Immature natural killer cell (primary cell): ENCODE data around the gene ATM. TPM values are rescaled to one million over a fixed set of nuclear protein-coding genes. Genes with fewer than 3 reads are reported as not detected.

Experiments
- DNase-seq, 3 donors: peaks; one replicate each; pipeline ENCODE4 v3.0.0; 2022; ENCODE audit warnings: mixed read lengths in 1 of 3
- H3K27ac Mint-ChIP-seq, 6 donors: one replicate each; pipeline ENCODE4 v1.8.0; 2020; ENCODE audit warnings: mixed read lengths in 6 of 6, mild to moderate bottlenecking in 5 of 6, inconsistent platforms in 4 of 6, moderate library complexity in 3 of 6
- H3K27me3 Mint-ChIP-seq, 3 donors: one replicate each; pipeline ENCODE4 v1.8.0; 2020 to 2021; ENCODE audit warnings: low read depth in 3 of 3, mild to moderate bottlenecking in 3 of 3, mixed read lengths in 3 of 3, moderate library complexity in 3 of 3, inconsistent platforms in 1 of 3
- H3K36me3 Mint-ChIP-seq, 3 donors: one replicate each; pipeline ENCODE4 v1.8.0; 2020; ENCODE audit warnings: mixed read lengths in 3 of 3, inconsistent platforms in 2 of 3, mild to moderate bottlenecking in 2 of 3
- H3K4me1 Mint-ChIP-seq, 2 donors: one replicate each; pipeline ENCODE4 v1.8.0; 2020; ENCODE audit warnings: inconsistent platforms in 2 of 2, mild to moderate bottlenecking in 2 of 2, mixed read lengths in 2 of 2, moderate library complexity in 1 of 2
- H3K4me3 Mint-ChIP-seq, 5 donors: one replicate each; pipeline ENCODE4 v1.8.0; 2020; ENCODE audit warnings: mild to moderate bottlenecking in 5 of 5, mixed read lengths in 5 of 5, inconsistent platforms in 3 of 5, moderate library complexity in 3 of 5
- H3K9me3 Mint-ChIP-seq, 6 donors: one replicate each; pipeline ENCODE4 v1.8.0; 2020; ENCODE audit warnings: mild to moderate bottlenecking in 6 of 6, mixed read lengths in 6 of 6, inconsistent platforms in 4 of 6, moderate library complexity in 3 of 6
- polyA plus RNA-seq, 3 donors: library from polyadenylated mRNA; unstranded; fragments of 300-500 nt; fragmentation: Illumina TruSeq; gene quantifications; one replicate each; pipeline ENCODE4 v1.2.3, GENCODE V29; 2021

Gene ATM
- polyA plus RNA-seq, 3 donors from 2014 or later = 57.8 to 111 (median 64.5) TPM

- Mint-ChIP-seq H3K36me3 (peaks cover 7 to 55% (median 30%) of the 10 kb centered on the region in 3 donors), H3K4me3 (no peak overlapping the region), H3K27ac (peak overlapping the region in 4 of 6 donors; percentile 9 to 68 (median 44)), H3K9me3 (no peaks in the 10 kb centered on the region), H3K27me3 (no peaks in the 10 kb centered on the region), H3K4me1 (peaks cover 5 to 29% of the 10 kb centered on the region in 2 donors)
- DNase-seq = no peak
Measured at GRCh38 chr11:108322666-108323065, 99.8 kb downstream of the ATM start.

DNA sequence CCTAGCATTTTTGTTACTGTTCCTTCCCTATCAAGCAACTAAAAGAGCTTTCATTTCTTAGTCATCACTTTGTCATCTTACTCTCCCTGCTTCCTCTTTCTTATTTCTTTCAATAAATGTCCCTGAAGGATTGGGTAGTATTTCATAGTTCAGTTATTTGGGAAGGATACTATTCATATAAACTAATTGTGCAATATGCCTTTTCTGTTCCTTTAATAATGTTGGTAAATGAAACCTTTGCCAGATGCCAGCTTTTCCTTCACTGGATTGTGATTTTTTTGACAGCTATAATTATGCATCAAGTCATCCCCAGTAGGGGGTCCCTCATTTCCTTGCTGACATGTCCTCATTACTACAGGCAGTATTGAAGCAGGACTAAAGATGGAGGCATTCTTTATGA lies 101.7 kb downstream of the ATM start:
- Mint-ChIP-seq H3K36me3 (peaks cover 13 to 60% (median 31%) of the 10 kb centered on the region in 3 donors), H3K4me3 (no peak overlapping the region), H3K27me3 (no peaks in the 10 kb centered on the region), H3K4me1 (peaks cover 4 to 25% of the 10 kb centered on the region in 2 donors), H3K9me3 (no peaks in the 10 kb centered on the region), H3K27ac (peak overlapping the region in 5 of 6 donors; percentile 4 to 78 (median 46))
- DNase-seq = no peak

DNA sequence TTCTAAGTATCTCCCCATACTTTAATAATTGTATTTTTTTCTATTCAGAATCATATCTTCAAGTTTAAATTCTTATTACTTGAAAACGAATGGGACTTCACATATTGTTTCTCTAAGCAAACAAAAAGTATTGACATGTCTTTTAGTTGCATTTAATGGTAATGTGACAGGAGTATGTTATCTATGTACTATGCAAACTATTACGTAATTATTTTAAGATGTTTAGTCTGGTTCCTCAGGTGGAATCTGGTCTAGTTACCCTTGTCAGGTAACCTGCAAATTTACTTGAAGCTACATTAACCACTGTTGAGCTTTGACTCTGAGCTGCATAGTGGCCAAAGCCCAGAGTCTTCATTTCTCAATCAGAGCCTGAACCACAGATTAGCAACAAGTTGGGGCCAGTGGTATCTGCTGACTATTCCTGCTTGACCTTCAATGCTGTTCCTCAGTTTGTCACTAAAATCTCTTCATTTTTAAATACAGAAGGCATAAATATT lies 110.6 kb downstream of the ATM start:
- Mint-ChIP-seq H3K36me3 (peaks cover 36 to 68% (median 50%) of the 10 kb centered on the region in 3 donors), H3K4me3 (no peak overlapping the region), H3K4me1 (peaks cover 2 to 27% of the 10 kb centered on the region in 2 donors), H3K27me3 (peaks cover 0 to 5% (median 0%) of the 10 kb centered on the region in 3 donors), H3K9me3 (no peaks in the 10 kb centered on the region), H3K27ac (peak overlapping the region in 1 of 6 donors; percentile 28)
- no peak for DNase-seq

DNA sequence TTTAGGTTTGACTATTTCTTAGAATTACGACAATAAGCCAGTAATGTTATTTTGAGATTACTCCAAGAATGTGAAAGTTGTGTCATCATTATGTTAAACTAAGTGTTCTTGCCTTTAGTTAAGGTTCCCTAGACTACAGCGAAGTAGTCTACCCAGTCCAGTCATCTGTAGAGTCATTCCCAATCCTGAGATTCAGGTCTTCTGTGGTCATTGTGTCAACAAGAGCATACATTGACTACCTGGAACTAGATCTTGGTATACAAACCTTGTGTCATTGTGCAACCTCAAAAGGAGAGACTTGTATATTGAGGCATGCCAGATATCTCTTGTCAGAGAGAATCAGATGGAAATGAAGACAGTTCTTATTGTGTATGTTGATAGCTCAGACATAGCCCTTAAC lies 115.9 kb downstream of the ATM start:
- Mint-ChIP-seq H3K27ac (peak overlapping the region in 5 of 6 donors; percentile 13 to 74 (median 62)), H3K4me3 (no peak overlapping the region), H3K4me1 (peaks cover 0 to 7% of the 10 kb centered on the region in 2 donors), H3K36me3 (peaks cover 17 to 32% (median 29%) of the 10 kb centered on the region in 3 donors), H3K27me3 (peaks cover 0 to 4% (median 0%) of the 10 kb centered on the region in 3 donors), H3K9me3 (no peaks in the 10 kb centered on the region)
- no peak for DNase-seq

- Mint-ChIP-seq H3K36me3 (peaks cover 4 to 28% (median 24%) of the 10 kb centered on the region in 3 donors), H3K27me3 (peaks cover 0 to 1% (median 0%) of the 10 kb centered on the region in 3 donors), H3K4me3 (no peak overlapping the region), H3K9me3 (no peaks in the 10 kb centered on the region), H3K4me1 (peaks cover 12 to 22% of the 10 kb centered on the region in 2 donors), H3K27ac (peak overlapping the region in 5 of 6 donors; percentile 25 to 81 (median 36))
- no peak for DNase-seq
Measured at GRCh38 chr11:108340973-108341372, 118.1 kb downstream of the ATM start.

GRCh38 chr11:108341654-108342053 lies 118.8 kb downstream of the ATM start:
- Mint-ChIP-seq H3K27ac (no peak overlapping the region), H3K4me3 (no peak overlapping the region), H3K27me3 (no peaks in the 10 kb centered on the region), H3K4me1 (peaks cover 12 to 22% of the 10 kb centered on the region in 2 donors), H3K36me3 (peaks cover 4 to 31% (median 26%) of the 10 kb centered on the region in 3 donors), H3K9me3 (no peaks in the 10 kb centered on the region)
- no peak for DNase-seq

GRCh38 chr11:108343714-108344113 lies 120.8 kb downstream of the ATM start:
- peaks cover 12 to 31% of the 10 kb centered on the region in 2 donors for H3K4me1 Mint-ChIP-seq
- no peaks in the 10 kb centered on the region for H3K27me3 Mint-ChIP-seq
- H3K9me3 Mint-ChIP-seq = no peaks in the 10 kb centered on the region
- no peak for DNase-seq
- H3K4me3 Mint-ChIP-seq = no peak overlapping the region
- peak overlapping the region; percentile 20 to 83 (median 60) for H3K27ac Mint-ChIP-seq
- H3K36me3 Mint-ChIP-seq = peaks cover under 1 to 35% (median 29%) of the 10 kb centered on the region in 3 donors

- Mint-ChIP-seq H3K36me3 (peaks cover 4 to 53% (median 37%) of the 10 kb centered on the region in 3 donors), H3K27me3 (no peaks in the 10 kb centered on the region), H3K4me3 (no peak overlapping the region), H3K27ac (peak overlapping the region in 3 of 6 donors; percentile 12 to 60 (median 55)), H3K4me1 (peaks cover 14 to 43% of the 10 kb centered on the region in 2 donors), H3K9me3 (no peaks in the 10 kb centered on the region)
- no peak for DNase-seq
Measured at GRCh38 chr11:108345767-108346166, 122.9 kb downstream of the ATM start.

DNA sequence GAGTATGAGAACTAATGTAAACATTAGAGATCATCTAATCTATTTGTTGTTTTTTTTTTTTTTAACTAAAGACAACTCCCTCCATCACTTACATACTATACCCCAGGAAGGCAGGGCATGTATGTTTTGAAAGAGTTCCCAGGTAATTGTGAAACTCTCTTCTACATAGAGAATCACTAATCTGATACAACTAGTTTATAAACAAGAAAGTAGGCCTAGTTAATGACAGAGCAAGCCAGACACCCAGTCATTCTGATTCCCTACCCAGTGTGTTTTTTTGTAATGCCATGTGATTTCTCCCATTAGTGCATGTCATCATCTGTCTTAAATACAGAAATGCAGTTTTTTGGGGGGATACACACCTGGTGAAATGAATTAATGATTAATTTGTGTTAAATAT lies 123.6 kb downstream of the ATM start:
- H3K27me3 Mint-ChIP-seq = no peaks in the 10 kb centered on the region
- no peak overlapping the region for H3K4me3 Mint-ChIP-seq
- H3K36me3 Mint-ChIP-seq = peaks cover 5 to 55% (median 39%) of the 10 kb centered on the region in 3 donors
- DNase-seq = no peak
- H3K4me1 Mint-ChIP-seq = peaks cover 14 to 37% of the 10 kb centered on the region in 2 donors
- no peaks in the 10 kb centered on the region for H3K9me3 Mint-ChIP-seq
- H3K27ac Mint-ChIP-seq = peak overlapping the region in 4 of 6 donors; percentile 33 to 67 (median 51)

DNA sequence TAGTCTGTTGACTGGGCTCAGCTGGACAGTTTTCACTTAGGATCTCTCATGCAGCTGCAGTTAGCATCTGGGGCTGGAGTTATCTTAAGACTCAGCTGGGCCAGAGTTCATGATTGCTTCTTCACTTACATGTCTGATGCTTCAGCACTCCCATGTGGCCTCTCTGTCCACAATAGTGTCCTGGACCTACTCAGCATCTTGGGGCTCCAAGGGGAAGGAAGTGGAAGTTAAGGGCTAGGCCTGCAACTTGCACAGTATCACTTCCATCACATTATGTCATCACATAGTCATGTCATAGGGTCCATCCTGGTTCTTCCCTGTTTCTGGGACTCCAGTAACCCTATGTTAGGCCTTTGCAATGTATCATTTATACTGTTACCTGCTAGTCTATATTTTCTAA lies 128.6 kb downstream of the ATM start:
- no peaks in the 10 kb centered on the region for H3K27me3 Mint-ChIP-seq
- H3K36me3 Mint-ChIP-seq = peaks cover 44 to 77% (median 59%) of the 10 kb centered on the region in 3 donors
- H3K4me1 Mint-ChIP-seq = peaks cover 2 to 30% of the 10 kb centered on the region in 2 donors
- H3K4me3 Mint-ChIP-seq = no peak overlapping the region
- peak overlapping the region in 4 of 6 donors; percentile 1 to 64 (median 32) for H3K27ac Mint-ChIP-seq
- no peaks in the 10 kb centered on the region for H3K9me3 Mint-ChIP-seq
- no peak for DNase-seq

- H3K9me3 Mint-ChIP-seq = no peaks in the 10 kb centered on the region
- H3K27ac Mint-ChIP-seq = peak overlapping the region in 3 of 6 donors; percentile 27 to 52 (median 52)
- no peak for DNase-seq
- H3K4me1 Mint-ChIP-seq = peaks cover 0 to 4% of the 10 kb centered on the region in 2 donors
- peaks cover 0 to 7% (median 0%) of the 10 kb centered on the region in 3 donors for H3K27me3 Mint-ChIP-seq
- H3K36me3 Mint-ChIP-seq = peaks cover 24 to 31% (median 25%) of the 10 kb centered on the region in 3 donors
- H3K4me3 Mint-ChIP-seq = no peak overlapping the region
Measured at GRCh38 chr11:108364159-108364558, 141.3 kb downstream of the ATM start.

DNA sequence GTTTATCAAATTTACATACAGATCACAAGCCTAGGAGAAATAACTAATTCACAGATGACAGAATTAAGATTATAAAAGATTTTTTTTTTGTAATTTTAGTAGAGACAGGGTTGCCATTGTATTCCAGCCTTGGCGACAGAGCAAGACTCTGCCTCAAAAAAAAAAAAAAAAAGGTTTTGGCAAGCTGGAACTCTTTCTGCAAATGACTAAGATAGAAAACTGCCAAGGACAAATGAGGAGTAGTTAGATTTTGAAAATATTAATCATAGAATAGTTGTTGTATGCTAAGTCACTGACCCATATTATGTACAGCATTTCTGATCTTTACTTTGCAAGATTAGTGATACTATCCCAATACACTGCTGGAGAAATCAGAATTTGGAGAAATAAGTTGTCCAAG lies 145.3 kb downstream of the ATM start:
- H3K27ac Mint-ChIP-seq = peak overlapping the region in 4 of 6 donors; percentile 5 to 69 (median 38)
- no peaks in the 10 kb centered on the region for H3K4me1 Mint-ChIP-seq
- peaks cover 0 to 1% (median under 1%) of the 10 kb centered on the region in 6 donors for H3K9me3 Mint-ChIP-seq
- H3K36me3 Mint-ChIP-seq = peaks cover 34 to 47% (median 37%) of the 10 kb centered on the region in 3 donors
- H3K27me3 Mint-ChIP-seq = peaks cover 0 to 3% (median 0%) of the 10 kb centered on the region in 3 donors
- DNase-seq = no peak
- H3K4me3 Mint-ChIP-seq = no peak overlapping the region

DNA sequence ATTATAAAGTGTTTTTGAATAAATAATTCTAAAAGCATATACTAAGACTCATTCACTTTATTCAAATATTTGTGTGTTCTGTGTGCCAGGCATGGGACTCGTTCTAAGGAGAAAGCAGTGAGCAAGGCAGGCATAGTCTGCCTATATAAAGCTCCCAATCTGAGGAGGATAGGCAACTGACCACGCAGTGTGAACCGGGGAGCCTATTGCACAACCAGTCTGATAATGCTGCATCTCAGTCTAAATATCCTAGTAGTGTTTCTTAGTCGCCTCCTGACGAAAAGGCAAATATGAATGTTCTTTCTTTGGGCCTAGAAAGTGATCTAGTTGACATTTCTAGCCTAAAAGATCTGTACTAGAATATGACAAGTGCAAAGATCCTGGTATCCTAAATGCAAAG lies 146.2 kb downstream of the ATM start:
- H3K4me3 Mint-ChIP-seq = no peak overlapping the region
- no peak for DNase-seq
- peaks cover 36 to 48% (median 37%) of the 10 kb centered on the region in 3 donors for H3K36me3 Mint-ChIP-seq
- peak overlapping the region in 5 of 6 donors; percentile 2 to 64 (median 21) for H3K27ac Mint-ChIP-seq
- H3K9me3 Mint-ChIP-seq = peaks cover 0 to 5% (median 2%) of the 10 kb centered on the region in 6 donors
- H3K27me3 Mint-ChIP-seq = peaks cover 0 to 3% (median 0%) of the 10 kb centered on the region in 3 donors
- no peaks in the 10 kb centered on the region for H3K4me1 Mint-ChIP-seq

DNA sequence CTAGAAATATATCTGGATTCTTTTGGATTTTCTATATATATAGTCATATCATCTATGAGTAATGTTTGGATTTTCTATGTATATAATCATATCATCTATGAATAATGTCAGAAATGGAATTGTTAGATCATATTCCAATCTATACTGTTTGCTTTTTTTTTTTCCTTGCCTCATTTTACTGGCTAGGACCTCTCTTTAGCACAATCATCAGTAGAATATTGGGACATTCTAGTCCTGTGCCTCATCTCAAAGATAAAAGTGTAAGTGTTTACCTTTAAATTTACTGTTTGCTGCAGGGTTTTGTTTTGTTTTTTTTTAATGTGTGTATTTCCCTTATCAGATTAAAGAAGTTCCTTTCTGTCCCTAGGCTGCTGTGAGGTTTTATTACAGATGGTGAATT lies 147.4 kb downstream of the ATM start:
- Mint-ChIP-seq H3K9me3 (peaks cover 0 to 10% (median 4%) of the 10 kb centered on the region in 6 donors), H3K4me1 (no peaks in the 10 kb centered on the region), H3K4me3 (no peak overlapping the region), H3K27ac (peak overlapping the region in 3 of 6 donors; percentile 16 to 76 (median 68)), H3K27me3 (peaks cover 0 to 3% (median 0%) of the 10 kb centered on the region in 3 donors), H3K36me3 (peaks cover 27 to 37% (median 31%) of the 10 kb centered on the region in 3 donors)
- no peak for DNase-seq
